GM23338 (cell line): ENCODE results near the gene THUMPD2. TPM values are rescaled to one million over a fixed set of nuclear protein-coding genes. Genes with fewer than 3 reads are reported as not detected.

Source experiments
- ATAC-seq: fragments of 200-7000 bp; cut with Tn5 transposase; 3 replicates; pipeline ENCODE4 v1.9.1; 2020
- DNase-seq: peaks from one replicate; pipeline ENCODE4 v3.0.0-alpha.2; 2015; ENCODE audit warnings: low spot score
- H2AFZ ChIP-seq: fragments of 200-600 bp; sonication (generic); 2 replicates; pipeline ENCODE4 v1.8.0; 2016; ENCODE audit warnings: antibody characterized with exemption, mild to moderate bottlenecking, moderate library complexity
- H3F3A ChIP-seq: fragments of 200-600 bp; sonication (generic); replicated peaks from 2 replicates; pipeline ENCODE4 v1.8.0; 2017; ENCODE audit warnings: antibody characterized with exemption, mixed run types, low read depth
- H3K27ac ChIP-seq: fragments of 200-600 bp; sonication (generic); 2 replicates; pipeline ENCODE4 v1.6.1; 2016; ENCODE audit warnings: low read depth
- H3K27me3 ChIP-seq: fragments of 200-600 bp; sonication (generic); 2 replicates; pipeline ENCODE4 v1.8.0; 2016; ENCODE audit warnings: mild to moderate bottlenecking, mixed run types, moderate library complexity; ENCODE audit not compliant: insufficient read depth
- H3K36me3 ChIP-seq: fragments of 200-600 bp; sonication (generic); 2 replicates; pipeline ENCODE4 v1.8.0; 2016; ENCODE audit warnings: mild to moderate bottlenecking; ENCODE audit not compliant: insufficient read depth
- H3K4me1 ChIP-seq: fragments of 200-600 bp; sonication (generic); 2 replicates; pipeline ENCODE4 v1.8.0; 2016; ENCODE audit warnings: mild to moderate bottlenecking, moderate library complexity; ENCODE audit not compliant: insufficient read depth
- H3K4me2 ChIP-seq: fragments of 200-600 bp; sonication (generic); 2 replicates; pipeline ENCODE4 v1.7.1; 2017; ENCODE audit warnings: mixed run types
- H3K4me3 ChIP-seq: fragments of 200-600 bp; sonication (generic); 2 replicates; pipeline ENCODE4 v1.6.1; 2016; ENCODE audit warnings: mixed run types
- H3K79me2 ChIP-seq: fragments of 200-600 bp; sonication (generic); replicated peaks from 2 replicates; pipeline ENCODE4 v1.8.0; 2017; ENCODE audit warnings: mild to moderate bottlenecking; ENCODE audit not compliant: insufficient read depth
- H3K9me2 ChIP-seq: fragments of 200-600 bp; sonication (generic); 2 replicates; pipeline ENCODE4 v1.8.0; 2017; ENCODE audit not compliant: insufficient read depth
- H4K20me1 ChIP-seq: fragments of 200-600 bp; sonication (generic); replicated peaks from 2 replicates; pipeline ENCODE4 v1.8.0; 2017; ENCODE audit warnings: mild to moderate bottlenecking; ENCODE audit not compliant: insufficient read depth
- H3K27ac Mint-ChIP-seq: 2 replicates; pipeline ENCODE4 v1.8.0; 2020; ENCODE audit warnings: inconsistent platforms, mild to moderate bottlenecking, moderate library complexity, mixed read lengths
- H3K27me3 Mint-ChIP-seq: 3 replicates; pipeline ENCODE4 v1.8.0; 2022; ENCODE audit warnings: low read depth, mild to moderate bottlenecking, moderate library complexity, mixed read lengths, inconsistent platforms; ENCODE audit not compliant: insufficient read depth, poor library complexity
- H3K36me3 Mint-ChIP-seq: 3 replicates; pipeline ENCODE4 v1.8.0; 2021; ENCODE audit warnings: low read depth, mild to moderate bottlenecking, inconsistent platforms, moderate library complexity, mixed read lengths
- H3K4me1 Mint-ChIP-seq: 3 replicates; pipeline ENCODE4 v1.8.0; 2020; ENCODE audit warnings: mild to moderate bottlenecking, inconsistent platforms, mixed read lengths
- H3K4me3 Mint-ChIP-seq: 3 replicates; pipeline ENCODE4 v1.8.0; 2021; ENCODE audit warnings: moderate library complexity, mild to moderate bottlenecking, inconsistent platforms, mixed read lengths
- H3K9me3 Mint-ChIP-seq: 3 replicates; pipeline ENCODE4 v1.8.0; 2020; ENCODE audit warnings: moderate library complexity, mild to moderate bottlenecking, inconsistent platforms, mixed read lengths
- CREB1 ChIP-seq: fragments of 250-450 bp; sonication (Bioruptor Pico); IDR thresholded peaks from 2 replicates; pipeline ENCODE4 v1.5.0; 2020; ENCODE audit warnings: low read depth, mild to moderate bottlenecking, moderate library complexity
- POLR2AphosphoS5 ChIP-seq: IDR thresholded peaks from 2 replicates; pipeline ENCODE4 v1.6.1; 2016; ENCODE audit warnings: antibody characterized with exemption, low read depth
- ZNF462 ChIP-seq: fragments of 250-450 bp; sonication (Bioruptor Pico); IDR thresholded peaks from 2 replicates; pipeline ENCODE4 v1.5.0; 2020; ENCODE audit warnings: mild to moderate bottlenecking, moderate library complexity
- long read RNA-seq: library from polyadenylated mRNA; unstranded; transcript quantifications from one replicate; pipeline ENCODE4 v2.0.0, GENCODE V29; 2020; ENCODE audit not compliant: unreplicated experiment
- polyA plus RNA-seq: library from polyadenylated mRNA; unstranded; fragments of >200 nt; fragmentation: Nextera tagmentation; extraction: Ambion mirVana; gene quantifications from 2 replicates; pipeline ENCODE4 v1.2.1, GENCODE V29; 2016
- total RNA-seq: library from RNA; depleted of rRNA; stranded (reverse); fragments of >200 nt; shearing (Covaris generic); gene quantifications from 2 replicates; pipeline ENCODE4 v1.2.3, GENCODE V29; 2014; rRNA removed

The THUMPD2 gene
- total RNA-seq, result 16.1 and 19.5 TPM in 2 replicates
- polyA plus RNA-seq, result 20.3 and 25.1 TPM in 2 replicates
- long read RNA-seq, transcript THUMPD2-201 (11 exons, 2,089 nt), result major isoform, 5 of 23 reads
- long read RNA-seq, transcript THUMPD2-204 (10 exons, 1,970 nt), result major isoform, 5 of 23 reads
- long read RNA-seq, partial matches to known transcripts, result 5 of 23 reads
- long read RNA-seq, other reads (novel, unspliced or antisense), result 8 of 23 reads

GRCh38 chr2:39778775-39779340 lies at the start of gene THUMPD2:
Gene THUMPD2 (minus strand): TSS chr2:39779258. CDS start chr2:39779239, 19 bp downstream.
- H3K9me3 Mint-ChIP-seq, result peaks cover 3% of the 10 kb centered on the region
- DNase-seq, result peak; percentile 95
- H3K27ac ChIP-seq, result peak within 1 kb of the TSS; percentile 10; the same call in 1 of the 2 replicates

More at GRCh38 chr2:39778775-39779340, at the start of gene THUMPD2:
- H3K9me2 ChIP-seq, result no peaks in the 10 kb centered on the region
- H2AFZ ChIP-seq, result peak within 1 kb of the TSS; percentile 87
- H3K36me3 ChIP-seq, result no peaks in the 10 kb centered on the region
- H3K79me2 ChIP-seq, result peaks cover 48% of the 10 kb centered on the region
- Mint-ChIP-seq H3K4me3 (peak within 1 kb of the TSS; percentile 89), H3K4me1 (peaks cover 28% of the 10 kb centered on the region), H3K27me3 (peaks cover 14% of the 10 kb centered on the region), H3K27ac (peak within 1 kb of the TSS; percentile 93), H3K36me3 (peaks cover 24% of the 10 kb centered on the region)
- no peaks in the 10 kb centered on the region; the same call in 1 of the 2 replicates for H4K20me1 ChIP-seq
- peak; percentile 93 for ATAC-seq
- H3K4me2 ChIP-seq, result peak within 1 kb of the TSS; percentile 84
- TF ChIP-seq ZNF462 (CRISPR knock-in tag) (no peak), POLR2AphosphoS5 (peak; percentile 92), CREB1 (0 out of 2 replicates have a peak, but pooled peaks have one; percentile 24)
- peak within 1 kb of the TSS; percentile 69 for H3K4me3 ChIP-seq
- H3K4me1 ChIP-seq, result peaks cover 32% of the 10 kb centered on the region
- H3K27me3 ChIP-seq, result no peaks in the 10 kb centered on the region
- no peaks in the 10 kb centered on the region for H3F3A ChIP-seq
